Large intestine (tissue), 12 donors: ENCODE results near the gene KIF25. TPM values are rescaled to one million over a fixed set of nuclear protein-coding genes. Genes with fewer than 3 reads are reported as not detected.
A peak's percentile ranks its signal among the peaks of the same experiment; 100 is the strongest.

Experiments
- DNase-seq, 2 donors: peaks; one replicate each; pipeline versions ENCODE4 v3.0.0 to v3.0.0-alpha.2; 2013
- H3K27ac ChIP-seq: one replicate; pipeline ENCODE4 v1.5.1; 2013; ENCODE audit warnings: low read length
- H3K27me3 ChIP-seq: 2 replicates; pipeline ENCODE4 v1.6.1; 2013; ENCODE audit warnings: low read length; ENCODE audit not compliant: control insufficient read depth, insufficient read depth
- H3K36me3 ChIP-seq: 2 replicates; pipeline ENCODE4 v1.6.1; 2013; ENCODE audit warnings: low read length; ENCODE audit not compliant: control insufficient read depth, insufficient read depth
- H3K4me1 ChIP-seq: one replicate; pipeline ENCODE4 v1.6.1; 2013; ENCODE audit warnings: low read length; ENCODE audit not compliant: control insufficient read depth, insufficient read depth
- H3K4me3 ChIP-seq: one replicate; pipeline ENCODE4 v1.5.1; 2013; ENCODE audit warnings: low read length
- H3K9me3 ChIP-seq: one replicate; pipeline ENCODE4 v1.6.1; 2013; ENCODE audit warnings: mild to moderate bottlenecking, low read depth, low read length, moderate library complexity; ENCODE audit not compliant: control insufficient read depth
- WGBS: methylation state at CpG from one replicate; pipeline ENCODE4 v1.1.5; 2013; ENCODE audit warnings: low lambda C conversion rate; ENCODE audit not compliant: insufficient coverage; 5-methylcytosine and 5-hydroxymethylcytosine counted together
- long read RNA-seq, 11 donors: transcript quantifications; one replicate each; lab custom pipeline, GENCODE V29; 2026
- polyA plus RNA-seq: library from polyadenylated mRNA; unstranded; fragments of 120-200 nt; gene quantifications from one replicate; pipeline ENCODE4 v1.2.1, GENCODE V29; 2013

Gene KIF25, protein sequence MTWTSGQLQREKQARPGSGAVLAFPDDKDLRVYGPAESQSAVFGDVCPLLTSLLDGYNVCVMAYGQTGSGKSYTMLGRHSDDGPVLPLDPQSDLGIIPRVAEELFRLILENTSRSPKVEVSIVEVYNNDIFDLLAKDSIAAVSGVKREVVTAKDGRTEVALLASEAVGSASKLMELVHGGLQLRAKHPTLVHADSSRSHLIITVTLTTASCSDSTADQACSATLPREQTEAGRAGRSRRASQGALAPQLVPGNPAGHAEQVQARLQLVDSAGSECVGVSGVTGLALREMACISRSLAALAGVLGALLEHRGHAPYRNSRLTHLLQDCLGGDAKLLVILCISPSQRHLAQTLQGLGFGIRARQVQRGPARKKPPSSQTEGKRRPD
- 0.82 TPM for polyA plus RNA-seq
- long read RNA-seq, donor 1 = 0 reads
- long read RNA-seq, donor 2 = 0 reads
- long read RNA-seq, donor 3 = 0 reads
- long read RNA-seq, donor 4 = 0 reads
- long read RNA-seq, donor 5 = 0 reads
- long read RNA-seq, donor 6 = 0 reads
- long read RNA-seq, donor 7 = 0 reads
- long read RNA-seq, donor 8 = 0 reads
- long read RNA-seq, donor 9 = 0 reads
- long read RNA-seq, donor 10 = 0 reads
- long read RNA-seq, donor 11 = 0 reads

DNA sequence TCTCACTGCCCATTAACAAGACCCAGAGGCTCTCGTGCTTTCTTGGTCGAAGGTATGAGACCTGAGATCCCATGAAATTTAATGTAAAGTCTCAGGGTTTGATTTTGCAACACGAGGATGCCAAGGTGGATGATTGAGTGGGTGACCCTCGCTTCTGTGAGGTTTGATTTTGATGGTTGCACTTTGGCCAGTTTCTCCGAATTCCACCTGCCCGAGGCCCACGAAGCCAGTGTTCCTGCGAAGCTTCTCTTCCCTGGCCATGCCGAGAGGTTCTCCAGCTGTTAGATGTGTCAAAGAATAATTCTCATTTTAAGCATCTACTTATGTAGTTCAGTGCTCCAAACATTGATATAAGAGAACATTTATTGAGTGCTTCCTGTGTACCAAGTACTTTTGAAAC is at the start of gene KIF25:
TSS of gene KIF25 (plus strand) at position 30 of the 400 bp plus-strand sequence. CDS start 31,915 bp downstream, outside the sequence.
- no peak within 1 kb of the TSS for H3K4me3 ChIP-seq
- no peaks in the 10 kb centered on the region for H3K4me1 ChIP-seq
- DNase-seq = no peak
- H3K9me3 ChIP-seq = no peaks in the 10 kb centered on the region
- WGBS = no CpG with 5 or more reads among the region's 9 CpGs
- no peak within 1 kb of the TSS for H3K27ac ChIP-seq
- H3K27me3 ChIP-seq = no peaks in the 10 kb centered on the region
- H3K36me3 ChIP-seq = no peaks in the 10 kb centered on the region

DNA sequence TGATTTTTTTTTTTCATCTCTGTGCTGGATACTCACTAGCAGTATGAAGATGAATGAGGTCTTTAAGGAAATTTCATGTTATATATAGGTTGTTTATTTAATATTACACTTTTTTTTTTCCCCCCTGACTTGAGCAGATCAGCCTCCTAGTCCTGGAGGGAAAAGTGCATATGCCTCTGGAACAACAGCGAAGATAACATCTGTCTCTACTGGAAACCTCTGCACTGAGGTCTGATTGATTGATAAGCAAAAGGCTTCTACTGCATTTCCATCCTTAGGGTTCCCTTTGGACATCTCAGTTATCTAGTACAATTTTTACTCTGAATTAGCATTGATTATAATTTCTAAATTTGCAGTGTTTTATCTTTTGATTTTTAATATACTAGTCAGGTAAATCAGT is 49.8 kb upstream of the KIF25 start:
- Histone ChIP-seq H3K36me3 (peaks cover 79% of the 10 kb centered on the region), H3K4me3 (no peak overlapping the region), H3K27ac (no peak overlapping the region), H3K27me3 (no peaks in the 10 kb centered on the region), H3K9me3 (no peaks in the 10 kb centered on the region), H3K4me1 (no peaks in the 10 kb centered on the region)
- no CpG with 5 or more reads among the region's 1 CpG for WGBS
- no peak for DNase-seq

DNA sequence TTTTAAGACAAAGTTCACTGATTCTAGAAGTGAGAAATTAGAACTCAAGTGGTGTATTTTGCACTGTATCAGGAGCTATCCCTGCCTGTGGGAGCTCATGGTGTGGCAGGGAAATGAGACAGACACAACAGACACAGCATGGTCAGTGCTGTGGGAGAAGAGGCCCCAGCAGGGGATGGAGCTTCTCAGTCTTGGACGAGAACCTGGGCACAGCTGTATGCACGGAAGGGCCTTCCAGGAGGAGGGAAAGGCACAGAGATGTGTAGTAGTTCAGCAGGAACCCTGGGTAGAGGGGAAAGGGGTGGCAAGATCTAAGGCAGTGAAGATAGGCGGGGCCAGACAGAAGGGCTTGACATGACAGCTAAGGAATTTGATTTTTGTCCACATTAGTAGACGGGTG is 48.8 kb upstream of the KIF25 start:
- Histone ChIP-seq H3K9me3 (no peaks in the 10 kb centered on the region), H3K27ac (no peak overlapping the region), H3K36me3 (peaks cover 76% of the 10 kb centered on the region), H3K27me3 (no peaks in the 10 kb centered on the region), H3K4me1 (no peaks in the 10 kb centered on the region), H3K4me3 (no peak overlapping the region)
- no CpG with 5 or more reads among the region's 4 CpGs for WGBS
- DNase-seq = no peak

DNA sequence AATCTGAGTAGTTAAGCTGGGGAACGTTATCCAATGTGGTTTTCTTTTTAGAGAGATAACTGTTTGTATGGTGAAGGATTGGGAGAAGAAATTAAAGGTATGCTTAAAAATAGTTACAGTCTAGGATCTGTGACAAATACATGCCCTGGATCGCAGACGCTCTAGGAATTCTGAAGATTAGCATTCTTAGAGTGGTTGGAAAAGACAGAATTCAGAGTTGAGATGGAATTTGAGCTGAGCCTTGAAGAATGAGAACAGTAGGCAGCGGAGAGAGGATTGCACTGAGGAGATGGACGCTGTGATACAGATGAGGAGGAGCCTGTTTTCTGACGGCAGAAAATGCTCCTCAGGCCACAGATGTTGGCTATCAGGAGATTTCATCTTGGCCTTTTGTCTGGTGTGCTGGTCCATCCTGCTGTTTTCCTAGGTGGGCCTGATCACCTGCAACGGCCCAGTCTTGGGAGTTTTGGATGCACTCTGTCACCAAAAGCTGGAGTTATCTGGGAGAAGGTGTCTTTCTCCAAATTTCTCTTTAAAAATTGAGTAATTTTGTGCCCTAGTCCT is 48.3 kb upstream of the KIF25 start:
- no peak for DNase-seq
- no peaks in the 10 kb centered on the region for H3K27me3 ChIP-seq
- H3K4me1 ChIP-seq = no peaks in the 10 kb centered on the region
- peaks cover 71% of the 10 kb centered on the region for H3K36me3 ChIP-seq
- H3K27ac ChIP-seq = no peak overlapping the region
- no peak overlapping the region for H3K4me3 ChIP-seq
- WGBS = 100% methylated on average over 2 of the region's 7 CpGs
- no peaks in the 10 kb centered on the region for H3K9me3 ChIP-seq

DNA sequence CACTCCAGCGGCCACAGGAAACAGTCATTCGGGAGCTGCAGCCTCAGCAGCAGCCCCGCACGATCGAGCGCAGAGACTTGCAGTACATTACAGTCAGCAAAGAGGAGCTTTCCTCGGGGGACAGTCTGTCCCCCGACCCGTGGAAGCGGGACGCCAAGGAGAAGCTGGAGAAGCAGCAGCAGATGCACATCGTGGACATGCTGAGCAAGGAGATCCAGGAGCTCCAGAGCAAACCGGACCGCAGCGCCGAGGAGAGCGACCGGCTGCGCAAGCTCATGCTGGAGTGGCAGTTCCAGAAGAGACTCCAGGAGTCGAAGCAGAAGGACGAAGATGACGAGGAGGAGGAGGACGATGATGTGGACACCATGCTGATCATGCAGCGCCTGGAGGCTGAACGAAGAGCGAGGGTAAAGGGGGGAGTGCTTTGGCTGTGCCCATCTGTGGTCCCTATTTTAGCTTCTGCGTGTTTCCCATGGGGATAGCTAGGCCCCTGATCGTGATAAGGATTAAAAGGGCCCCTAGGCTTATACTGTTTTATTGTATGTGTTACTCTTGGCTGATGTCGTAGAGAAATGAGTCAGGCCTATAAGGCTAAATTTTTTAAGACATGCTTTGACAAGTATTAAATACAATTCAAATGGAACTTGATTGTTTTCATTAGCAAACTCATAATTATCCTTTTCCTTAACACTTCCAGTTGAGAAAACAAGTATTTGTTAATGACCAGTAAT is 45.5 kb upstream of the KIF25 start:
- Histone ChIP-seq H3K36me3 (peaks cover 60% of the 10 kb centered on the region), H3K27me3 (no peaks in the 10 kb centered on the region)
- WGBS = 100% methylated on average over 1 of the region's 29 CpGs

DNA sequence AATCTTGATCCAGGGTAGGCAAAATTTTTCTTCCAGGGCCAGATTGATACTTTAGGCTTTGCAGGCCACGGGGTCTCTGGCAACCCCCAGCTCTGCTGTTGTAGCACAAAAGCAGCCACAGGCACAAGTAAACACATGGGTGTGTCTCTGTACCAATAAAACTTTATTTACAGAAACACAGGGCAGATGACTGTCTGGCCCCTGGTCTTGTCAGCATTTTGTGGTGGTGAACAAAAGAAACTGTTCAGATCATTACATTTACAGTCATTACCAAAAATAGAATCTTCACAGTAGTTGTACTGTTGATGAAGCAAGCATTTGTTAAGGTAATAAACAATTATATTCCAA is 45.0 kb upstream of the KIF25 start:
- Histone ChIP-seq H3K4me3 (no peak overlapping the region), H3K9me3 (no peaks in the 10 kb centered on the region), H3K27me3 (no peaks in the 10 kb centered on the region), H3K36me3 (peaks cover 64% of the 10 kb centered on the region), H3K27ac (no peak overlapping the region), H3K4me1 (peaks cover 5% of the 10 kb centered on the region)
- DNase-seq = no peak
- WGBS = no CpG with 5 or more reads among the region's 1 CpG

More for the DNA sequence above, 45.5 kb upstream of the KIF25 start:
- H3K4me1 ChIP-seq = peaks cover 4% of the 10 kb centered on the region
- no peak overlapping the region for H3K27ac ChIP-seq
- no peak for DNase-seq
- no peak overlapping the region for H3K4me3 ChIP-seq
- no peaks in the 10 kb centered on the region for H3K9me3 ChIP-seq

DNA sequence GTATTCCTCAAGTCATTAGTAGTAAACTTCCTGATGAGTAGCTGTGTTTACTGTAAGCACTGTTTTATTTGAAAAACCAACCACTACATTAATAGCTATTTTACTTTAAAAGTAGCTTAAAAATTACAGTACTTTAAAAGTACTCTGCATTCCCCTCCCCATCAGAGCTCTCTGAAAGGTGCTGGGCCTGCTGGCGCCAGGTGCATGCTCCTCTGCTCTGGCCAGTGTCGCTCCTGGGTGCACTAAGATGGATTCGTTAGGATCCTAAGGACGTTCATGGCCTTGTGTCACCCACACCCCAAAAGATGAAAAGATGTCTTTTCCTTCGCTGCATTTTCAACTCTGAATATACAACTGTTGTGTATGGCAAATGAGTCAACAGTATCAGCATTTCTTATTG is 43.9 kb upstream of the KIF25 start:
- no peak overlapping the region for H3K27ac ChIP-seq
- H3K36me3 ChIP-seq = peaks cover 59% of the 10 kb centered on the region
- peaks cover 5% of the 10 kb centered on the region for H3K4me1 ChIP-seq
- no peaks in the 10 kb centered on the region for H3K27me3 ChIP-seq
- no CpG with 5 or more reads among the region's 5 CpGs for whole genome bisulfite sequencing
- no peak for DNase-seq
- no peaks in the 10 kb centered on the region for H3K9me3 ChIP-seq
- H3K4me3 ChIP-seq = no peak overlapping the region

DNA sequence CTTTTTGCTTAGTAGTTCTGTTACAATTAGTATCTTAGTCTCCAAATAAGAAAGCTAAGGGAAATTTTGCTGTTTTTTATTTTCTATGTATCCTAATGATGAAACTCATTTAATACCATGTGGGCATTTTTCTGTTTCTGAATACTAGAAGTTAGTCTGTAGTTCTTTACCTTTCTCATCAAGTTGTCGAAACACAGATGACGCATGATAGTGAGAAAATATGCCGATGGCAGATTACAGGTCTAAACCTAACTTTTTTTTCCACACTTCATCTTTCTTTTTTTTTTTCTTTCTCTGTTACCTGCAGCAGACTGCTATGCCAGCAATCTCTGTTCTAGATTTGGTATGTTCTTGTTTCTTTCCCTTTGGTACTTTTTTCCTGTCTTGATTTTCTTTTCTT is 43.3 kb upstream of the KIF25 start:
- H3K36me3 ChIP-seq = peaks cover 53% of the 10 kb centered on the region
- H3K27ac ChIP-seq = no peak overlapping the region
- no peaks in the 10 kb centered on the region for H3K9me3 ChIP-seq
- peaks cover 5% of the 10 kb centered on the region for H3K4me1 ChIP-seq
- no peak for DNase-seq
- WGBS = 67% methylated on average over 3 of the region's 3 CpGs
- H3K27me3 ChIP-seq = no peaks in the 10 kb centered on the region
- no peak overlapping the region for H3K4me3 ChIP-seq

DNA sequence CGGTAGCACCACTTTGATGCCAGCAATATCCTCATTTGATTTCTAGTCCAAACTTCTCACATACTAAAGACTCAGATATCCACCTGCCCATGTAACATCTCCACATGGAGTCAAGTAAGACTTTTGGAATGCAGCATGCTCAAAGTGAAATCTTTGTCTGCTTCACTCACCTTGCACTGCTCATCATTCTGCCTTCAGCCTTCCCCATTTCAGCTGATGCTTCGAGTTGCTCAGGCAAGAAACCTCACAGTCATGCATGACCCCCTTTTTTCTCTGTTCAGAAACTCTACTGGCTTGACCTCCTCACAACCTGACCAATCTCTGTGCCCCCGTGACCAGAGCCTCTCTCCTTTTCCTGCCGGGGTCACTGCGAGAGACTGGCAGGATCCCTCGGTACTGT is 41.0 kb upstream of the KIF25 start:
- DNase-seq = no peak
- no peak overlapping the region for H3K27ac ChIP-seq
- no peaks in the 10 kb centered on the region for H3K9me3 ChIP-seq
- H3K4me1 ChIP-seq = peaks cover 11% of the 10 kb centered on the region
- no peak overlapping the region for H3K4me3 ChIP-seq
- 100% methylated on average over 2 of the region's 6 CpGs for WGBS
- peaks cover 34% of the 10 kb centered on the region for H3K36me3 ChIP-seq
- no peaks in the 10 kb centered on the region for H3K27me3 ChIP-seq

DNA sequence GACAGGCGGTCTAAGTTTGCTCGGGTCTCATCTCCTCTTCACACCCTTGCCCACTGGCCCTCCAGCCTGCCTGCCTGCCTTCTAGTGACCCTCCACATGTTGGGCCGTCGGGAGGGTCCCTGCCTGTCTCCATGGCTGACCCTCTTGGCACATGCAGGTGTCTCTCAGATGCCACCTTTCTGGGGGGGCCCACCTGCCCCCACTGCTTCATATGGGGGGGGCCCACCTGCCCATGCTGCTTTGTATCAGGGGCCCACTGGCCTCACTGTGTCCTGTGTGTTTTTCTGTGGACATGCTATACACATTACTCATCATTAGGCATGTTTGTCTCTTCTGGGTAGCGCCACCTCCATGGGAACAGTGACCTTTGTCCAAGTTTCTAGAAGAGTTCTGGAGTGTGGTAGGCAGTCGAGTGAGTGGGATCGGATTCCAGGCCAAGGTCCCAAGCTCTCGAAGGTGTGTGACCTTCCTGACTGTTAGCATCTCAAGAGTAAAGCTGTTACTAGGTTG is 40.4 kb upstream of the KIF25 start:
- no CpG with 5 or more reads among the region's 8 CpGs for WGBS
- Histone ChIP-seq H3K36me3 (peaks cover 31% of the 10 kb centered on the region), H3K4me1 (peaks cover 14% of the 10 kb centered on the region), H3K4me3 (no peak overlapping the region), H3K27ac (peak overlapping the region; percentile 43), H3K27me3 (no peaks in the 10 kb centered on the region), H3K9me3 (no peaks in the 10 kb centered on the region)
- peak; percentile 43 to 65 for DNase-seq
